Heart left ventricle (tissue), 16 donors: ENCODE results near the gene KDM3A. TPM values are rescaled to one million over a fixed set of nuclear protein-coding genes. Genes with fewer than 3 reads are reported as not detected.
A peak's percentile ranks its signal among the peaks of the same experiment; 100 is the strongest.

Experiments
- ATAC-seq, 4 donors: fragments of 200-7000 bp; cut with Tn5 transposase; one replicate each; pipeline ENCODE4 v1.9.1; 2020 to 2022; ENCODE audit warnings: moderate library complexity in 4 of 4, mild to moderate bottlenecking in 3 of 4, moderate number of reproducible peaks in 1 of 4
- DNase-seq, 5 donors: peaks; one replicate each; pipeline ENCODE4 v3.0.0-alpha.2; 2020
- H3K27ac ChIP-seq, 12 donors: fragments of 200-600 bp; sonication (generic) in 4 of 12; one replicate each; pipeline versions ENCODE4 v1.5.0 to v1.8.0; 2016 to 2022; ENCODE audit warnings: mild to moderate bottlenecking in 2 of 12
- H3K27me3 ChIP-seq, 9 donors: fragments of 200-600 bp; sonication (generic) in 2 of 9; one replicate each; pipeline versions ENCODE4 v1.5.1 to v1.8.0; 2016 to 2022; ENCODE audit warnings: mild to moderate bottlenecking in 3 of 9
- H3K36me3 ChIP-seq, 9 donors: fragments of 200-600 bp; sonication (generic) in 2 of 9; one replicate each; pipeline versions ENCODE4 v1.5.0 to v1.8.0; 2018 to 2022; ENCODE audit warnings: mild to moderate bottlenecking in 2 of 9
- H3K4me1 ChIP-seq, 12 donors: fragments of 200-600 bp; sonication (generic) in 4 of 12; one replicate each; pipeline versions ENCODE4 v1.5.0 to v1.8.0; 2016 to 2022; ENCODE audit warnings: mild to moderate bottlenecking in 3 of 12
- H3K4me3 ChIP-seq, 12 donors: fragments of 200-600 bp; sonication (generic) in 4 of 12; one replicate each; pipeline versions ENCODE4 v1.5.0 to v1.8.0; 2017 to 2022; ENCODE audit warnings: mild to moderate bottlenecking in 9 of 12, moderate library complexity in 4 of 12
- H3K9me3 ChIP-seq, 12 donors: fragments of 200-600 bp; sonication (generic) in 4 of 12; one replicate each; pipeline versions ENCODE4 v1.5.0 to v1.8.0; 2016 to 2022; ENCODE audit warnings: mild to moderate bottlenecking in 1 of 12
- POLR2A ChIP-seq, 2 donors: fragments of 450-650 bp; IDR thresholded peaks; one replicate each; pipeline ENCODE4 v1.6.1; 2017; ENCODE audit warnings: antibody characterized with exemption in 2 of 2, mild to moderate bottlenecking in 2 of 2, moderate library complexity in 2 of 2
- WGBS, 4 donors: extraction: QIAGEN DNeasy Blood & Tissue Kit in 2 of 4; methylation state at CpG; one replicate each; pipeline versions ENCODE4 v1.1.5 to v1.1.7; 2013 to 2018; 5-methylcytosine and 5-hydroxymethylcytosine counted together
- intact Hi-C, 10 donors: fragments of 100-400 bp; cut with DNase I; formaldehyde crosslinking; loops; one replicate each; pipeline versions ENCODE4 v1.11.1 to v1.14.2; 2022
- polyA plus RNA-seq, 2 donors: library from polyadenylated mRNA; stranded (reverse); fragments of 200-250 nt; gene quantifications; one replicate each; pipeline ENCODE4 v1.2.3, GENCODE V29; 2013
- total RNA-seq, 9 donors: library from RNA; depleted of rRNA in 2 of 9; stranded (reverse); fragments of >200 nt in 2 of 9; fragmentation: NEBNext Ultra II Directional in 3 of 9; extraction: Animal tissue kit (Norgen Biotek cat#: 25700) in 3 of 9; gene quantifications; one replicate each; pipeline versions ENCODE4 v1.1.0 to v1.2.4, GENCODE V29; 2016 to 2023
- TF ChIP-seq, protein P1 (sequence below), 12 donors: fragments of 200-600 bp; sonication (generic) in 4 of 12; IDR thresholded peaks; one replicate each; pipeline versions ENCODE4 v1.5.0 to v1.8.0; 2018 to 2022; ENCODE audit warnings: antibody characterized with exemption in 12 of 12, mild to moderate bottlenecking in 5 of 12
- donor health status: ischemic (EF 13 %, LVEDD 7.1; RV severe dilation, severe dysfunction).
- donor health status: healthy with polysubstance abuse.
- donor health status: DM: no; HTN: yes; CAD: no.
- donor health status: DM: no; HTN: no; CAD: no.
- donor health status: ischemic (EF 25% LVEDD 6.9; RV normal size, moderate dysfunction).
- donor health status: ischemic (EF 25% LVEDD 5.7; RV mildly dilated, moderate dysfunction).
- donor health status: healthy.
- donor health status: DM: yes; HTN: yes; CAD: no.
- donor health status: ischemic (EF 35%, LVEDD 5.7; RV mildly dilated, moderate dysfunction).
- donor health status: nonischemic (EF 11% LVEDD 7.7; RV severe dilation, severe dysfunction).
- donor health status: DM: yes; HTN: yes; CAD: no.
- donor health status: PGD.
- donor health status: ischemic (EF 29% LVEDD 5.4; RV normal size, mild dysfunction).
- donor health status: nonischemic (EF 23%, LVEDD 6.1; RV moderate dilation, normal function).

The KDM3A gene
- total and polyA plus RNA-seq, 11 donors = 13.5 to 44.0 (median 32.5) TPM

DNA sequence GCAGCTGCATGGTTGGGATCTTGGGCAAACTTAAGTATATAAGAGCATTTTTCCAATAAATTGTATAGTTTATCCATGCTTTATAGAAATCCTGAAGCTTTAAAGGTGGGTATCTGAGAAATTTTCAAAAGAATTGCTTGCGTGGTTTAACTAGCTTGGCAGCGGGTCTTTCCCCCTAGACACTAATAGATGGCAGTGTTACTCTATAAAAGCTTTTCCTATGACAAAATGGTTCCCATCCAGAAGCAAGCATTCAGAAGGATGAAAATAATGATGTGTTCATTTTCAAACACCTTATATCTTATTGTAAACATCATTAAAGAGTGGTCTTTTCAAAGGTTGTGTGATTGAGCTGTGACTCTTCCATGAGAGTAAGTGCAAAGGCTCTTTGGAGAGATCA is 45.9 kb downstream of the KDM3A start:
- H3K4me1 ChIP-seq = peaks cover 0 to 37% (median 18%) of the 10 kb centered on the region in 12 donors
- no peak overlapping the region for H3K27ac ChIP-seq
- no peak for TF ChIP-seq POLR2A (IDR thresholded peaks at IDR 0.05)
- TF ChIP-seq, protein P1, sequence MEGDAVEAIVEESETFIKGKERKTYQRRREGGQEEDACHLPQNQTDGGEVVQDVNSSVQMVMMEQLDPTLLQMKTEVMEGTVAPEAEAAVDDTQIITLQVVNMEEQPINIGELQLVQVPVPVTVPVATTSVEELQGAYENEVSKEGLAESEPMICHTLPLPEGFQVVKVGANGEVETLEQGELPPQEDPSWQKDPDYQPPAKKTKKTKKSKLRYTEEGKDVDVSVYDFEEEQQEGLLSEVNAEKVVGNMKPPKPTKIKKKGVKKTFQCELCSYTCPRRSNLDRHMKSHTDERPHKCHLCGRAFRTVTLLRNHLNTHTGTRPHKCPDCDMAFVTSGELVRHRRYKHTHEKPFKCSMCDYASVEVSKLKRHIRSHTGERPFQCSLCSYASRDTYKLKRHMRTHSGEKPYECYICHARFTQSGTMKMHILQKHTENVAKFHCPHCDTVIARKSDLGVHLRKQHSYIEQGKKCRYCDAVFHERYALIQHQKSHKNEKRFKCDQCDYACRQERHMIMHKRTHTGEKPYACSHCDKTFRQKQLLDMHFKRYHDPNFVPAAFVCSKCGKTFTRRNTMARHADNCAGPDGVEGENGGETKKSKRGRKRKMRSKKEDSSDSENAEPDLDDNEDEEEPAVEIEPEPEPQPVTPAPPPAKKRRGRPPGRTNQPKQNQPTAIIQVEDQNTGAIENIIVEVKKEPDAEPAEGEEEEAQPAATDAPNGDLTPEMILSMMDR (IDR thresholded peaks at IDR 0.05) = peak in 1 of 12 donors; percentile 27
- no peaks in the 10 kb centered on the region for H3K27me3 ChIP-seq
- DNase-seq (no peak), ATAC-seq (no peak)
- 94 to 99% (median 97%) methylated on average over 2 of the region's 2 CpGs for WGBS, 4 donors
- intact Hi-C loops = loop anchor here in 1 of 10 donors (10.0 kb wide), 1 partner anchor 138 kb away; the partner anchor contains the start of gene RNF103
- H3K4me3 ChIP-seq = no peak overlapping the region
- peaks cover 0 to 100% (median 100%) of the 10 kb centered on the region in 9 donors for H3K36me3 ChIP-seq
- H3K9me3 ChIP-seq = no peaks in the 10 kb centered on the region

DNA sequence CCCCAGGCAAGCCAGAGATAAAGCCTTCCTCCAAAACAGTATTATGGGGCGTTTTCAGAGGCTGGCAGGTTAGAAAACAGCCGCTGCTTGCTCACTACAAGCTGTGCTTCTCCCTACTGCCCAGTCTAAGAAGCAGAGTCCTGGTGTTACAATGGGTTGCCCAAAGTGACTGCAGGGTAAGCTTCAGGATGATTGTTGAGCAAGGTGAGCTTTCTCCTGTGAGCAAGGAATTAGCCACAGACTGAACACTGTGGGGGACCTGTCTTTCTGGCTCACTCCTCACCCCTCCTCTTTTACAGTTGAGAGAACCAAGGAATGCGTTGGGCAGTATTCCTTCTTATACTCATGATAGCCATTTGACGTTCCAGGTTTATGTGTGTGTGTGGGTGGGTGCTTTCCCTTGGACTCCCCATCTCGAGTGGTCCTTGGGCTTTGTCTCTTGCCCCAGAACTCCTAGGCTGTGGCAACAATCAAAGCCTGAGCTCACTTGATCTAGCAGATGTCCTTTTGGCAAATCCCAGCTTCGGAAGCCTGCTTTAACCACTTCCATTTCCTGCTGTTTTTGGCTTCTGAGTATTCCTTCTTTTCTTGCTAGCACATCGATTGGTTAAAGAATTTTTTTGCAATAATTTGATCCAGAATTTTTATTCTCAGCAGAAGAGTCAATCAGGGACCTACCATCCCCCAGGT is 47.5 kb downstream of the KDM3A start:
- 72 to 79% (median 76%) methylated on average over 7 of the region's 7 CpGs for WGBS, 4 donors
- TF ChIP-seq, protein P1 (IDR thresholded peaks at IDR 0.05) = no peak
- TF ChIP-seq POLR2A (IDR thresholded peaks at IDR 0.05) = no peak
- H3K4me1 ChIP-seq = peaks cover 0 to 33% (median 14%) of the 10 kb centered on the region in 12 donors
- intact Hi-C loops = loop anchor here in 1 of 10 donors (10.0 kb wide), 1 partner anchor 136 kb away; the partner anchor contains the start of gene RNF103
- DNase-seq (no peak), ATAC-seq (no peak)
- no peaks in the 10 kb centered on the region for H3K9me3 ChIP-seq
- no peaks in the 10 kb centered on the region for H3K27me3 ChIP-seq
- H3K4me3 ChIP-seq = no peak overlapping the region
- peaks cover 0 to 100% (median 100%) of the 10 kb centered on the region in 9 donors for H3K36me3 ChIP-seq
- peak overlapping the region in 2 of 12 donors; percentile 8 to 38 for H3K27ac ChIP-seq

GRCh38 chr2:86489542-86489941 is 48.4 kb downstream of the KDM3A start:
- no peak overlapping the region for H3K4me3 ChIP-seq
- intact Hi-C loops = loop anchor here in 1 of 10 donors (10.0 kb wide), 1 partner anchor 135 kb away; the partner anchor contains the start of gene RNF103
- peaks cover 0 to 33% (median 14%) of the 10 kb centered on the region in 12 donors for H3K4me1 ChIP-seq
- no peaks in the 10 kb centered on the region for H3K9me3 ChIP-seq
- ATAC-seq (no peak), DNase-seq (no peak)
- H3K36me3 ChIP-seq = peaks cover 0 to 100% (median 99%) of the 10 kb centered on the region in 9 donors
- 91 to 97% (median 94%) methylated on average over 3 of the region's 3 CpGs for WGBS, 4 donors
- no peaks in the 10 kb centered on the region for H3K27me3 ChIP-seq
- TF ChIP-seq, protein P1 (IDR thresholded peaks at IDR 0.05) = no peak
- TF ChIP-seq POLR2A (IDR thresholded peaks at IDR 0.05) = no peak
- peak overlapping the region in 2 of 12 donors; percentile 15 to 34 for H3K27ac ChIP-seq

- Histone ChIP-seq H3K4me1 (peaks cover 0 to 31% (median 13%) of the 10 kb centered on the region in 12 donors), H3K27me3 (no peaks in the 10 kb centered on the region), H3K9me3 (no peaks in the 10 kb centered on the region), H3K4me3 (no peak overlapping the region), H3K27ac (peak overlapping the region in 6 of 12 donors; percentile 6 to 49 (median 14)), H3K36me3 (peaks cover 0 to 100% (median 93%) of the 10 kb centered on the region in 9 donors)
- 81 to 90% (median 85%) methylated on average over 4 of the region's 4 CpGs for WGBS, 4 donors
- no peak for DNase-seq
- intact Hi-C loops = no loop called here
- ATAC-seq = no peak
- TF ChIP-seq, protein P1 (IDR thresholded peaks at IDR 0.05) = no peak
- TF ChIP-seq POLR2A (IDR thresholded peaks at IDR 0.05) = no peak
Measured at GRCh38 chr2:86490245-86490644, 49.1 kb downstream of the KDM3A start.
